Measurements from ENCODE around the gene CMTM7.

Gene CMTM7

DNA sequence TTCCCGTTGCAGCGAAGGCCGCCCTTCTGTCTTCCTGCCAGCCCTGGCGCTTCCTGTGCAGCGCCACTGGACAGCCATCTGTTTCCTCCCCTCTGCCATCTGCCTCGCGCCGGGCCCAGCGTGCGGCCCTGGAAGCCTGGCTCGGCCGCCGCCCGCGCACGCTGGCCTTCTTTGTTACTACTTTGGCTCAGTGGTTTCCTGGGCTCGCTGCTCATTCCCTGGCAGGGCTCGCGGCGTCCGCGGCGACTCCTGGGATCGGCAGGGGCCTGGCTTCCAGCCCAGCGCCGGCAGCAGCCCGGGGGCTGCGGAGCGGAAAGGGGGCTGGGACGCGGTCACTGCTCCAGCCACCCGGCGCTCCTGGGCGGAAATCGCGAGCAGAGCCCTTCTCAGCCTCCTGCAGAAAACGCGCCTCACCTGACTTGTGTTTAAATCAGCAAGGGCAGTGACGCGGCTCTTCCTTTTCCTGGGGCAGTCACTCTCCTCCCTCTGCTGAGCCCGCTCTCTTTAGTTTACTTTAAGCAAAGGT lies 10.0 kb downstream of the CMTM7 start:
- peak; percentile 65 for DNase-seq (ENCODE audit: extremely low spot score)
- CTCF ChIA-PET, result interaction anchor here (1.7 to 2.6 kb wide), 3 partner anchors 26 to 184 kb away, joined by 3 to 11 read pairs (median 10); no protein-coding TSS in a partner anchor
- POLR2A ChIA-PET, result no interaction called here
- TF ChIP-seq, protein P1, sequence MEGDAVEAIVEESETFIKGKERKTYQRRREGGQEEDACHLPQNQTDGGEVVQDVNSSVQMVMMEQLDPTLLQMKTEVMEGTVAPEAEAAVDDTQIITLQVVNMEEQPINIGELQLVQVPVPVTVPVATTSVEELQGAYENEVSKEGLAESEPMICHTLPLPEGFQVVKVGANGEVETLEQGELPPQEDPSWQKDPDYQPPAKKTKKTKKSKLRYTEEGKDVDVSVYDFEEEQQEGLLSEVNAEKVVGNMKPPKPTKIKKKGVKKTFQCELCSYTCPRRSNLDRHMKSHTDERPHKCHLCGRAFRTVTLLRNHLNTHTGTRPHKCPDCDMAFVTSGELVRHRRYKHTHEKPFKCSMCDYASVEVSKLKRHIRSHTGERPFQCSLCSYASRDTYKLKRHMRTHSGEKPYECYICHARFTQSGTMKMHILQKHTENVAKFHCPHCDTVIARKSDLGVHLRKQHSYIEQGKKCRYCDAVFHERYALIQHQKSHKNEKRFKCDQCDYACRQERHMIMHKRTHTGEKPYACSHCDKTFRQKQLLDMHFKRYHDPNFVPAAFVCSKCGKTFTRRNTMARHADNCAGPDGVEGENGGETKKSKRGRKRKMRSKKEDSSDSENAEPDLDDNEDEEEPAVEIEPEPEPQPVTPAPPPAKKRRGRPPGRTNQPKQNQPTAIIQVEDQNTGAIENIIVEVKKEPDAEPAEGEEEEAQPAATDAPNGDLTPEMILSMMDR (IDR thresholded peaks at IDR 0.05; ENCODE audit: control extremely low read depth, extremely low read depth, low read depth, missing control alignments), result no peak

GRCh38 chr3:32403663-32404062 lies 12.0 kb downstream of the CMTM7 start:
- TF ChIP-seq, protein P1 (IDR thresholded peaks at IDR 0.05; ENCODE audit: control extremely low read depth, extremely low read depth, low read depth, missing control alignments), result no peak
- ChIA-PET CTCF (interaction anchor here (2.6 to 3.9 kb wide), 2 partner anchors 11 to 64 kb away, joined by 10 to 17 read pairs; no protein-coding TSS in a partner anchor), POLR2A (no interaction called here)
- DNase-seq (ENCODE audit: extremely low spot score), result no peak

- TF ChIP-seq, protein P1 (IDR thresholded peaks at IDR 0.05; ENCODE audit: control extremely low read depth, extremely low read depth, low read depth, missing control alignments), result no peak
- ChIA-PET CTCF (interaction anchor here (1.0 to 3.9 kb wide), 5 partner anchors 10 to 63 kb away, joined by 3 to 17 read pairs (median 7); no protein-coding TSS in a partner anchor), POLR2A (no interaction called here)
Observed at GRCh38 chr3:32404714-32405113, 13.1 kb downstream of the CMTM7 start.

DNA sequence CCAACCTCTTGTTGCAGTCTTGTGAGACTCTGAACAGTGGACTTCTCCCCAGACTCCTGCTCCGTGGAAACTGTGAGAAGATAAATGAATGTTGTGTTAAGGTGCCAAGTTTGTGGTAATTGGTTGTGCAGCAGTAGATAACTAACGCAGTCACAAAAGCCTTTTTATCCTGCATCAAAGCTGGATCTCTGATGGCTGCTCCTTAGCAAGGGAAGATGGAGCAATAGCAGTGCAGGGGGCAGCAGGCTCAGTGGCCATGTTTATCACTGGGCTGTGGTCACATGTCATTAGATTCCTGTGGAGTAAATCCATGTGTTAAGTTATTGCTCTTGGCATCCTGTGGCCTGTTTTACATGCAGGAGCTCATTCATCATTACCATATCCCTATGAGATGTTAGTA lies 13.5 kb downstream of the CMTM7 start:
- ChIA-PET CTCF (interaction anchor here (1.0 to 3.9 kb wide), 7 partner anchors 9 to 63 kb away, joined by 3 to 17 read pairs (median 7); no protein-coding TSS in a partner anchor), POLR2A (no interaction called here)
- TF ChIP-seq, protein P1 (IDR thresholded peaks at IDR 0.05; ENCODE audit: control extremely low read depth, extremely low read depth, low read depth, missing control alignments), result no peak
- DNase-seq (ENCODE audit: extremely low spot score), result no peak

More at GRCh38 chr3:32404714-32405113, 13.1 kb downstream of the CMTM7 start:
- DNase-seq (ENCODE audit: extremely low spot score), result no peak

- POLR2A ChIA-PET, result no interaction called here
- no peak for DNase-seq (ENCODE audit: extremely low spot score)
- CTCF ChIA-PET, result interaction anchor here (1.6 to 3.9 kb wide), 5 partner anchors 9 to 62 kb away, joined by 5 to 17 read pairs (median 7); no protein-coding TSS in a partner anchor
- TF ChIP-seq, protein P1 (IDR thresholded peaks at IDR 0.05; ENCODE audit: control extremely low read depth, extremely low read depth, low read depth, missing control alignments), result no peak
Observed at GRCh38 chr3:32405711-32406323, 14.2 kb downstream of the CMTM7 start.

- ChIA-PET CTCF (interaction anchor here (0.7 to 3.9 kb wide), 5 partner anchors 8 to 61 kb away, joined by 3 to 17 read pairs (median 7); no protein-coding TSS in a partner anchor), POLR2A (no interaction called here)
- TF ChIP-seq, protein P1 (IDR thresholded peaks at IDR 0.05; ENCODE audit: control extremely low read depth, extremely low read depth, low read depth, missing control alignments), result no peak
- no peak for DNase-seq (ENCODE audit: extremely low spot score)
Observed at GRCh38 chr3:32406486-32407408, 15.1 kb downstream of the CMTM7 start.
